T-helper 17 cell (primary cell): ENCODE measurements around the gene NFAM1. TPM values are rescaled to one million over a fixed set of nuclear protein-coding genes. Genes with fewer than 3 reads are reported as not detected.

ENCODE experiments used
- ATAC-seq: fragments of 150-1000 bp; cut with Tn5 transposase; 2 replicates; pipeline ENCODE4 v1.10.0; 2021; ENCODE audit warnings: mild to moderate bottlenecking, moderate library complexity
- DNase-seq, 3 donors: peaks; one replicate each; pipeline versions ENCODE4 v3.0.0 to v3.0.0-alpha.2; 2020 to 2021
- H3K9me3 ChIP-seq: one replicate; pipeline ENCODE4 v1.7.0; 2013; ENCODE audit warnings: low read length, mild to moderate bottlenecking; ENCODE audit not compliant: control insufficient read depth, poor library complexity, severe bottlenecking
- H3K27ac Mint-ChIP-seq: one replicate; pipeline ENCODE4 v1.8.0; 2022; ENCODE audit warnings: mild to moderate bottlenecking, moderate library complexity, mixed read lengths
- H3K27me3 Mint-ChIP-seq: one replicate; pipeline ENCODE4 v1.8.0; 2022; ENCODE audit warnings: mixed read lengths
- H3K36me3 Mint-ChIP-seq: one replicate; pipeline ENCODE4 v1.8.0; 2022; ENCODE audit warnings: low read depth, mixed read lengths
- H3K4me1 Mint-ChIP-seq: one replicate; pipeline ENCODE4 v1.8.0; 2022; ENCODE audit warnings: mild to moderate bottlenecking, mixed read lengths
- H3K4me3 Mint-ChIP-seq: one replicate; pipeline ENCODE4 v1.8.0; 2022; ENCODE audit warnings: mild to moderate bottlenecking, moderate library complexity, mixed read lengths
- total RNA-seq, 4 donors: library from RNA in 2 of 4; stranded (reverse) in 2 of 4; gene quantifications; one replicate each; pipeline ENCODE4 v1.2.3 and lab custom pipeline; 2022 to 2026

Gene NFAM1
- total RNA-seq, 2 donors from 2014 or later: 0.55 to 2.4 TPM

DNA sequence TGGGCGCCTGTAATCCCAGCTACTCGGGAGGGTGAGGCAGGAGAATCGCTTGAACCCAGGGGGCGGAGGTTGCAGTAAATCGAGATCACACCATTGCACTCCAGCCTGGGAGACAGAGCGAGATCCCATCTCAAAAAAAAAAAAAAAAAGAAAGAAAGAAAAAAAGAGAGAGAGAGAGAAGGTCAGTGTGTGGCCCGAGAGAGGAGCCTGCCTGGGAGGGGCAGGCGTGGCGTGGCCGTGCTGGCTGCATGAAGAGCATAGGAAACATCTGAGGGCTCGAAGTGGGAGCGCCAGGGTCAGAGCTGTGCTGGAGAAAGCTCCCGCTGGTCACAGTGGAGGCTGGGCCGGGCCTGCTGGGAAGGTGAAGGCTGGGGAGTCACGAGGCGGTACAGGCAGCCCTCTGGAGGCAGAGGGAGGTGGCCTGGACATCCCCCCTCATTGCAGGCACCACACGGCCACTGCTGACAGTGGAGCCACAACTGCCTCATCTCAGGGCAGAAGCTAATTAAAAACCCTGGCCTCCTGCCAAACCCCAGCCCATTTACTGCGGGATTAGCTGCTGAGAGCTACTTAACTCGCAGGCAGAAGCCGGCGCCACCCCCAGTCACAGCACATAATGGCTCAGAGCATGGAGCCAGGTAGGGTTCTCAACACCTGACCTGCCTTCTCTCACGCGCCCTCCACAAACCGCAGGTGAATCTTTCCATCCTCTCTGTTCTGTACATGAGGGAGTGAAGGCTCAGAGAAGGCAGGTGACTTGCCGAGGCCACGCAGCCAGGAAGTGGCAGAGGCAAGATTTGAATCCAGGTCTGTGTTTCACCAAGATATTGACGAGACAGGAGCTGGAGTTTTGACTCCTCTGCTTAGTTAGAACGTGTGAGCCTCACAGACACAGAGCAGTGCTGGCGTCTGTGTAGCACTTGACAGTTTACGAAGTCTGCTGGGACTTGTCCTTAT lies 32.6 kb downstream of the NFAM1 start:
- Mint-ChIP-seq H3K4me1 (peaks cover 16% of the 10 kb centered on the region), H3K36me3 (no peaks in the 10 kb centered on the region), H3K4me3 (no peak overlapping the region), H3K27ac (no peak overlapping the region), H3K27me3 (no peaks in the 10 kb centered on the region)
- ATAC-seq (no peak), DNase-seq (no peak)
- no peaks in the 10 kb centered on the region for H3K9me3 ChIP-seq

DNA sequence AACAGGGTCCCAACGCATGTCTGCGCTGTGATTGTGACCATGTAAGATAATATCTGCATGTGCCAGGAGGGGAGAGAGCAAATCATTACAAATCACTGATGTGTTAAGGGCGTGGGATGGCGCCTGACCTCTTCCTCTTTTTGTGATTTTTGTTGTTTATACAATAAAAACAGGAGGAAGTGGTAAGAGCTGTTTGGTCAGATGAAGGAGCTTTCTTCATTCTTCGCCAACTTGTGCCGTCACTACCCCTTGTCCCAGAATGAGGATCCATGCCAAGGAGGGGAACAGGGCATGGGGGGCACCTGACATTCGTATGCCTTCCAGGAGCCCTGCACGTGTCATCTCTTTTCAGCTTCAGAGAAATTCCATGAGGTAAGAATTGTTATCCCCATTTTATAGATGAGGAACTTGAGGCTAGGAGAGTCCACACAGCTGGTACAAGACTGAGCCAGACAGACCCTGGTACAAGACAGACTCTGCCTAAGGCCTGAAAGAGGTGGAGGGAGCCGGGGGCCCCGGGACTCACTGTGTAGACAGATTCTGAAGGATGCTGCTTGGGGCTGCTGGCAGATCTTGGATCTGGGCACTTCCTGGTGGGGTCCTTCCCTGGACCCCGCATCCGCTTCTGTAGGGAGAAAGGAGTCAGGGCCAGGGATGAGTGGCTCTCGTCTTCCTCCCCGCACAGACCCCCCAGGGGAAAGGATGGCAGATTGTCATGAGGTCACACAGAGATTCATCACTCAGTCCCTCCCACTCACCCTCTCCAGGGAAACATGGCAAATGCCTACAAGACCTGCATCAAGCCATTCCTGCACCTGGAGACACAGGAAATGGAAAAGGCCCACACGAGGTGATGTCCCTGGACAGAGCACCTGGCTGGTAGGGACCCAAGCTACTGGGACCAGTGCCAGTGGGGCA lies 34.6 kb downstream of the NFAM1 start:
- Mint-ChIP-seq H3K36me3 (no peaks in the 10 kb centered on the region), H3K4me1 (peaks cover 14% of the 10 kb centered on the region), H3K27ac (peak overlapping the region; percentile 53), H3K4me3 (peak overlapping the region; percentile 25), H3K27me3 (no peaks in the 10 kb centered on the region)
- ATAC-seq: peak; percentile 63
- no peaks in the 10 kb centered on the region for H3K9me3 ChIP-seq
- DNase-seq: no peak

DNA sequence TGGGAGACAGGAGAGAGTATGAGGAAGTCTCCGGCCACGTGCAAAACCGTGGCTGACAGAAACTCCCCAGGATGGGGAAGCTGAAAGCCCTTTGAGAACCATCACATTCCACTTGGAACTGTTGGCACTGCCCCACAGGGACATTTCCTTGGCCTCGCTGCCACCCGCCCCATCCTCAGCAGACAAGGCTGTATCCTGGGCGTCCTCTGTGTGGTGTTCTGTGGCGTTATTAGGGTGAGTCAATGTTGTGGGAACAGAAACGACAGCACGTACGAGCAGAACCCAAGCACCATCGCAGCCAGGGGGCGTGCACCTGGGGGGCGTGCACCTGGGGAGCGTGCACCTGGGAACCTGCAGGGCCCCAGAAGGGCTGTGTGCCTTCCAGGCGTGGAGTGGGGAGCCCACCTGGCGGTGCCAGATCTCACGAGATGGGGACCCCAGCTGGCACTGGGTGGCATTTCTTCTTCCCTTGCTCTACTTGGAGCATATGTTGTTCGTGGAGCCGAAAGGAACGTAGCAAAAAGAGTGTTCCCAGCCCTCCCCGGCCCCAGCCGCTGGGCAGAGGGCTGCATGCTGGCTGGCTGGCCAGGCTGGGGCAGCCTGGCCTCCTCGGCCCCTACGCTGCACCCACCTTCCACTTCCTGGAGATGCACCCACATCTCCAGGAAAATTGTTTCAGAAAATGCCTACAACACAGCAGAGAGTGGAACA lies 35.4 kb downstream of the NFAM1 start:
- DNase-seq (no peak), ATAC-seq (peak; percentile 61)
- H3K4me3 Mint-ChIP-seq: peak overlapping the region; percentile 25
- H3K4me1 Mint-ChIP-seq: peaks cover 17% of the 10 kb centered on the region
- no peaks in the 10 kb centered on the region for H3K9me3 ChIP-seq
- H3K36me3 Mint-ChIP-seq: peaks cover 2% of the 10 kb centered on the region
- peaks cover 5% of the 10 kb centered on the region for H3K27me3 Mint-ChIP-seq
- peak overlapping the region; percentile 53 for H3K27ac Mint-ChIP-seq

DNA sequence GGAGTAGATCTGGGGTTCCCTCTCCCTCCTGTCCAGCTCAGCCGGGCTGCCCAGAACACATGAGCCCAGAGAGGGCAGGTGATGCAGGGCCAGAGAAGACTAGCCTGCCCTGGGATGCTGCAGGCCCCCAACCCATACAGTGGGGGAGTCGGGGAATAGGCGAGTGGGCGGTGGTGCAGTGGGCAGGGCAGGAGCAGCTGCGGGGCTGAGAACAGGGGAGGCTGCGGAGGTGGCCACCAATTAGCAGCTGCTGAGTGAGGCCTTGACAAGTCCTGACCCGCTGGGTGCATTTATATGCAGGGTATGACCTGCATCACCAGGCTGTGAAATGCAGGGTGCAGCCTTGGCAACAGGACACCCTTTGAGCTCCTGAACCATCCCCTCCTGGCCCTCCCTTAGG lies 43.1 kb downstream of the NFAM1 start:
- peaks cover 2% of the 10 kb centered on the region for H3K36me3 Mint-ChIP-seq
- H3K4me3 Mint-ChIP-seq: no peak overlapping the region
- H3K27ac Mint-ChIP-seq: no peak overlapping the region
- H3K4me1 Mint-ChIP-seq: peaks cover 2% of the 10 kb centered on the region
- ATAC-seq (no peak), DNase-seq (no peak)
- H3K27me3 Mint-ChIP-seq: peaks cover 13% of the 10 kb centered on the region
- no peaks in the 10 kb centered on the region for H3K9me3 ChIP-seq

DNA sequence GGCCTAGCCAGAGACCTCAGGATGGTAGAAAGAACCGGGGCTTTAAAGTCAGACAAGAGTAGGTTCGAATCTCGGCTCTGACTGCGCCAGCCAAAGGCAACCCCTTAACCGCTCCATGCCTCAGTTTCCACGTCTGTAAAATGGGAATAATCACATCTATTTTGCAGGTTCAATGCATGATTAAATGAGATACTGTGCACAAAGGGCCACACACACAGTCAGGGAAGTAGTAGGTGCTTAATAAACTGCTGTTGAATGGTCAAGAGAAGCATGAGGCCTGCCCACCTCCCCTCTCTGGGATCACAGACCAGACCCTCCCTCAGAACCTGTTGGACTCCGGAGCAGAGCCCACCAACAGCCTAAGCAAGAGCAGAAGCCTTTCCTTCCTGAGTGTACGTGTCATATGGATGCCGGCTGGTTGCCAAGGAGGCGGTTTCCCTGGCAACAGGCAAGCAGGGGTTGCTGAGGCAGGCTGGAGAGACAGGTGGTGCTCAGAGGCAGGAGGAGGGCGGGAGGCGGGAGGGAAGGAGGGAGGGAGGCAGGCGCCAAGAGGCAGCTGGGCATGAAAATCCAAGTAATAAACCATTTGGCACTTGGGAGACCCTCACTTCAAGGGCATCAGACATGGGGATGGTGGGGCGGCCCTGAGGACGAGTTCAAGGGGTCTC lies 43.9 kb downstream of the NFAM1 start:
- H3K9me3 ChIP-seq: no peaks in the 10 kb centered on the region
- Mint-ChIP-seq H3K4me1 (peaks cover 2% of the 10 kb centered on the region), H3K4me3 (no peak overlapping the region), H3K27me3 (peaks cover 13% of the 10 kb centered on the region), H3K27ac (no peak overlapping the region), H3K36me3 (peaks cover 2% of the 10 kb centered on the region)
- DNase-seq: no peak
- ATAC-seq: no peak

DNA sequence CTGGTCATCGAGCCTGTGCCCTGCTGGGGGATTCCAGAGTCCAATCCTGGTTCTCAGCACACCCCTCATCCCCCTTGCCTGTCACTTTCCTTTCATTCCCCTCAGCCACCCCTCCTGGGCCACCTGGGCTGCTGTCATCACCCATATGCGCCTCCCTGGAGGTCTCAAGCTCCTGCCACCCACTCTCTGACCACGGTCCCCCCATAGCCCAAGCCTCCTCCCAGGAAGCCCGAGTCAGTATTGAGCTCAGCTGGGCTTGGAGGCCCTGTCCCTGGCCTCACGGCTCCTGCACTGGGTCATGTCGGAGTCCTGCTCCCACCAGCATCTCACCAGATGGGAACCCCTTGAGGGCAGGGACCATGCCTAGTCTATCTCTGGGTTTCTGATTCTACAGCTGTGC lies 44.6 kb downstream of the NFAM1 start:
- Mint-ChIP-seq H3K4me3 (no peak overlapping the region), H3K36me3 (peaks cover 2% of the 10 kb centered on the region), H3K4me1 (peaks cover 2% of the 10 kb centered on the region), H3K27me3 (peaks cover 13% of the 10 kb centered on the region), H3K27ac (no peak overlapping the region)
- DNase-seq: no peak
- no peaks in the 10 kb centered on the region for H3K9me3 ChIP-seq
- no peak for ATAC-seq

DNA sequence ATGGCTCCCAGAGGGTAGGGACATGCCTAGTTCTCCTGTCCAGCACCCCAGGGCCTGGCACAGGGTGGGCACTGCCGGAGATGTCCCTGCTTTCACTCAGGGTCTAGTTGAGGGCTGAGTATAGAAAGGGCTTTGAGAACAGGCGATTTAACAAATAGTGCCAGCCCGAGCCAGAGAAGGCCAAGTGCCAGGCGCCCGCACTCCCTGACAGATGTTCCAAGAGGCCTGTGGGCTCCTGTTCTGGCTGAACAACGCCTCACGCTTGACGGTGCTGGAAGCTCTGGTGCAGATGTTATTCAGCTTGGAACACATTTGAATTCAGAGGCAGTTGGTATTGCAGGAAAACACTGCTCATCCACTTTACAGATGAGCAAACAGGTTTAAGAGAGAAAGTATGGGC lies 46.5 kb downstream of the NFAM1 start:
- DNase-seq (no peak), ATAC-seq (no peak)
- Mint-ChIP-seq H3K4me3 (no peak overlapping the region), H3K27ac (no peak overlapping the region), H3K4me1 (no peaks in the 10 kb centered on the region), H3K36me3 (no peaks in the 10 kb centered on the region), H3K27me3 (peaks cover 7% of the 10 kb centered on the region)
- H3K9me3 ChIP-seq: no peaks in the 10 kb centered on the region

DNA sequence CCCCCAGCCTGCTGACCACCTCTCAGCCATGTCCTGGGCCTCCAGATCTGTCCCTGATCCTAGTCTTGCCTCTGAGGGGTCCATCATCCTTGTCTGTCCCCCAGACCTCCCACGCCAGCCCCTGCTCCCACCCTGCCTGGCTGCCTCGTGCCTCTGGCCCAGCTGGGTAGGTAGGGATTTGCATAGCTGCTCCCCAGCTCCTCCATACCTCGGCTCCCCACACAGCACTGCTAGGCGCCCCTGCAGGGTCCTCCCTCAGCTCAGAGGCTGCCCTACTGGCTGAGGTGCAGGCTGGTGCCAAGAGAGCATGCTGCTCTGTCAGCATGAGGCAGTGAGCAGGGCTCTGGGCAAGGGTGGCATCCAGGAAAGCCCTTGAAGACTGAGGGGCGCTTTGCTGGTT lies 47.7 kb downstream of the NFAM1 start:
- no peak for ATAC-seq
- Mint-ChIP-seq H3K27me3 (no peaks in the 10 kb centered on the region), H3K4me3 (no peak overlapping the region), H3K27ac (no peak overlapping the region), H3K36me3 (no peaks in the 10 kb centered on the region), H3K4me1 (no peaks in the 10 kb centered on the region)
- H3K9me3 ChIP-seq: no peaks in the 10 kb centered on the region
- DNase-seq: no peak

DNA sequence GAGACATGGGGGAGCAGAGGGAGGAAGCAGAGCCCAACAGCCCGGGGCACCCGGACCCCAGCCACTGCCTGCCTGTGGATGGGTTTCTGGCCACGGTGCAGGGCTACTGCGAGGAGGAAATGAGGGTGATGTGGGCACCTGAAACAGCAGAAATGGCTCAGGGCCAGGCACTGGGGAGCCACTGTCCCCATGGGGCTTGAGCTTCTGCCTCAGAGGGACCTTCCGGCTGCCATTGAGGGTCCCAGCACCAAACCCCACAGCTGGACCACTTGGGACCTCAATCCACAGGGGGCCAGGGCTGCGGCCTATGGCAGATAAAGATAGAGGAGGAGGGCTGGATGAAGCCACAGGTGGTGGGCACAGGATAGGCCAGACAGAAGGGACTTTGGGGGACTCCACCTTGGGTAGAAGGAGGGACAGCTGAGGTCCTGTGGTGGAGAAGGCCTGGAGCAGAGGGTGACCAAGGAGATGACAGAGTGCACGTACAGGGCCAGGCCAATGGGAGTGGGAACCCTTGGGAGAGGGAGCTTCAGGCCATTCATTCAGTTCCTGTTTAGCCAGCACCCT lies 48.3 kb downstream of the NFAM1 start:
- no peak overlapping the region for H3K4me3 Mint-ChIP-seq
- H3K27ac Mint-ChIP-seq: no peak overlapping the region
- H3K9me3 ChIP-seq: no peaks in the 10 kb centered on the region
- H3K27me3 Mint-ChIP-seq: no peaks in the 10 kb centered on the region
- H3K4me1 Mint-ChIP-seq: no peaks in the 10 kb centered on the region
- no peak for DNase-seq
- H3K36me3 Mint-ChIP-seq: no peaks in the 10 kb centered on the region
- ATAC-seq: no peak

DNA sequence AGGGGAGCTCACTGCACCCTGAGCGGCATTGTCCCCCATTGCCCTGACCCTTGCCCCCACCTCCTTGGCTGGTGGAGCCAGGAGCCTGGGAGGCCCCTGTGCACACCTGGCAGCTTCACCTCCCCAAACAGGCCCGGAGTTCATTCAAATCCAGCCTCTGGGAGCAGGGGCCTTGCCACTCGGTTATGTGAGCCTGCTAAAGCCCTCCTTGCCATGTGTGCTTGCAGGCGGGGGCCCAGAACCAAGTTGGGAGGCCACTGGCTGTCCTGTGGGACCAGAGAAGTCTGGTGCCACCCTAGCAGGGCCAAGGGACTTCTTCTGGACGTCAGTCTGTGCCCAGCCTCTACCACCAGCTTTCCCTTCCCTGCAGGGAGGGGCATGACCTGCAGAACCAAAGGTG lies 48.9 kb downstream of the NFAM1 start:
- Mint-ChIP-seq H3K4me3 (no peak overlapping the region), H3K4me1 (no peaks in the 10 kb centered on the region), H3K36me3 (no peaks in the 10 kb centered on the region), H3K27ac (no peak overlapping the region), H3K27me3 (no peaks in the 10 kb centered on the region)
- DNase-seq: no peak
- no peaks in the 10 kb centered on the region for H3K9me3 ChIP-seq
- ATAC-seq: no peak

DNA sequence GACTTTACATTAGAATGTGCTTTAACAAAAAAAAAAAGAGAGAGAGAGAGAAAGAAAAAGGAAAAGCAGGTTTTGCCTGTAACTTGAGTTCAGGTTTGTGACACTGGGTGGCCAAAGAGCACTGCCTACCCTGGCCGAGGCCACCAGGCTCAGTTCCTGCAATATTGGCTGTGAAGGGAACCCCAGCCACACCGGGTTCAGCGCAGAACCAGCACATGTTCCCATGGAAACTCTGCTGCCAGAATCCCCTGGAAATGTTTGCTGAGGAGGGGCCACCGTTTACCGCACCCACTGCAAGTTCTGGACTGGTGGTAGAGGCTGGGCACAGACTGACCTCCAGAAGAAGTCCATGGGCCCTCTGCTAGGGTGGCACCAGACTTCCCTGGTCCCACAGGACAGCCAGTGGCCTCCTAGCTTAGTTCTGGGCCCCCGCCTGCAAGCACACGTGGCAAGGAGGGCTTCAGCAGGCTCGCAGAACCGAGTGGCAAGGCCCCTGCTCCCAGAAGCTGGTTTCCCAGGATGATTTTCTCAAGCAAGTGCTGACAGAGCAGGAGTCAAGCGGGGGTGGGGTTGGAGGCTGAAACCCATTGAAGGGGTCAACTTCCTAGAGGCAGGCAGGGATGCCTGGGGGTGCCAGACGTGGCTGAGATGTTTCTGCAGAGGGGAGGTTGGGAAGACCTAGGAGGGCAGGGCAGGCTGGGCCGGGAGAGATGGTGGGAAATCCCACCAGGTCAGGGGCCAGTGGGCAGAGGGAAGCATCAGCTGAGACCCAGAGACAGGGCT lies 51.2 kb downstream of the NFAM1 start:
- Mint-ChIP-seq H3K27me3 (peaks cover 9% of the 10 kb centered on the region), H3K27ac (peak overlapping the region; percentile 69), H3K36me3 (no peaks in the 10 kb centered on the region), H3K4me3 (no peak overlapping the region), H3K4me1 (peaks cover 4% of the 10 kb centered on the region)
- no peak for DNase-seq
- H3K9me3 ChIP-seq: no peaks in the 10 kb centered on the region
- ATAC-seq: no peak
